GM21390 (cell line): ENCODE results near the gene SART3.
"Not testable (repeated sequence)": the region's sequence is repeated elsewhere in the genome, so short reads cannot be mapped to it uniquely, and the experiment has no call there.

ENCODE experiments used
- ATAC-seq: cut with Tn5 transposase; IDR thresholded peaks from one replicate; pipeline ENCODE4 v1.9.1; 2021; ENCODE audit not compliant: unreplicated experiment

Gene SART3

DNA sequence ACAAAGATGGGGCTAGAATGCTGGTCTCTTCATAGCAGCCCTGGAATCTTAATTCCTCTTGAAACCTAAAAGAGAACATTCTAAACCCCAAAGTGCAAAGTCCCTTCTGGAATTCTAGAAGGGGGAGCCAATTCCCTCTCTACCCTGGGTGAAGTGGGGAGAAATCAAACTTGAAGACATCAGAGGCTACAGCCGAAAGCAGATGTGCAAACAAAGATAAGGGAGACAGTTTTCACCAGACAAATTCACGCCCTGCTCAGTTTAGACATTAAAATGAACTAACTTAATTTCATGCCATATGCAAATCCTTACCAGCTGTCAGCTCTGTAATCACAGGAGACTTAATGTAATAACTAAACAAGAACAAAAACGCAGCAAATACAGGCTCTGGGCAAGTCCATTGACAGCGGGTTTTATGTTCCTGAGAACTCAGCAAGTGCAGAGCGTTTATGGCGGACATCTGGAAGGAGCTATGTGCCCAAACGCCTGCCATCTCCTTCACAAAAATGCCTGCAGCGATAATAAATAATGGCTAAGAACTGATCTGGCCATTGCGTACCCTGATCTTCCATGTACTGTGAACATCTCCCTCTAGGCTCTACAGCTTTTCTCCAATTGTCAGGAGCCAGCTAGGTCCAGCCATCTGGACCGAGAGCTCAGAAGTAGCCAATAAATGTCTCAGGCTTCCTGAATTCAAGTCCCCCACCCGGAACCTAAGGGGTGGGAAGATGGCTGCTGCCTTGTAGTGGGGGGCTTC, 65.0 kb downstream of the SART3 start:
- ATAC-seq = no peak

DNA sequence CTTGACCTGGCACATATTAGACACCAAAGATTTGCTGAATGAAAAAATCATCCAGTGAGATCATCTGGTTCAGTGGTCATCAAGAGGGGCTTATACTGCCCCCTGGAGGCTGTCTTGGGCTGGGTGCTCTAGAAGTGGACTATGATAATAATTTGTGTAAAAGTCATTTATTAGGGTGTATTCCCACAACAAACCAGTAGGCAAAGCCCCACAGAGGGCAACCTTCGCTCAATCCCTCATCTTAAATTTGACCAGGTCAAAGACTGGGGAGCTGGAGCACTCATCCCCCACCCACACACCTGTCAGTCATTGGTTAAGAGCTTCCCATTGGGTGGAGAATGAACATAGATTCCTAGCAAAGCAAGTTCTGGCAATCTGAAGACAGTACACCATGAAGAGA, 65.9 kb downstream of the SART3 start:
- no peak for ATAC-seq

DNA sequence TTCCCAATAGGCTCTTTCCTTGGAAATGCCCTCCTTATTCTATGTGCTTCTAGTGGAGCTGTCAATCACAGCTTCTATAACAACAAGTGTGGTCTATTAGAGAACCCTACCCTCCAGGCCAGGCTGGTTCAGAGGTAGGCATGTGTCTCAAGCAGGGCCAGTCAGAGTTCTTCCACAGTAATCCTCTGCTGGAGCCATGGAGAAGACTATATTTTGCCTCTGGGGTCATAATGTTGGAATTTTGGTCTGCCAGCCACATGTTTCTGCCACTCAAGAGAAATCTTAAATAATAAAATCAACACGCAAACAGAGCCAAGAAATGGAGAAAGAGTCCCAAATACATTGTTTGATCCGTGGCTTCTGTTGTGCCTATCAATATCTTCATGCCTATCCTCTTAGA, 69.7 kb downstream of the SART3 start:
- no peak for ATAC-seq

DNA sequence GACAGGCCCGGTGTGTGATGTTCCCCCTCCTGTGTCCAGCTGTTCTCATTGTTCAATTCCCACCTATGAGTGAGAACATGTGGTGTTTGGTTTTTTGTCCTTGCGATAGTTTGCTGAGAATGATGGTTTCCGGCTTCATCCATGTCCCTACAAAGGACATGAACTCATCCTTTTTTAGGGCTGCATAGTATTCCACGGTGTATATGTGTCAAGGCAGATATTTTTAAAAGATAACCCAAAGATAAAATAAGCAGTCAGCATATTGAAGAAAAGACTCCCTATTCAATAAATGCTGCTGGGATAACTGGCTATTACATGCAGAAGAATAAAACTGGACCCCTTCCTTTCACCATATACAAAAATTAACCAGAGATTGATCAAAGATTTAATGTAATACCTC, 73.9 kb downstream of the SART3 start:
- not testable (repeated sequence) for ATAC-seq

DNA sequence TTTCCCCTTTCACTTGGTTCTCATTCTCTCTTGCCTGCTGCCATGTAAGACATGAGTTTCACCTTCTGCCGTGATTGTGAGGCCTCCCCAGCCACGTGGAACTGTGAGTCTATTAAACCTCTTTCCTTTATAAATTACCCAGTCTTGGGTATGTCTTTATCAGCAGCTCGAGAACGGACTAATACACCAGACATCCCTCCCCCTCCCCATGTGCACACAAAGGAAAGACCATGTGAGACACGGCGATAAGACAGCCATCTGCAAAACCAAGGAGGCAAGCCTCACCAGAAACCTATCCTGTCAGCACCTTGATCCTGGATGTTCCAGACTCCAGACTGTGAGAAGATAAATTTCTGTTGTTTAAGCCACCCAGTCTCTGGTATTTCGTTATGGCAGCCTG, 75.6 kb downstream of the SART3 start:
- ATAC-seq = not testable (repeated sequence)

DNA sequence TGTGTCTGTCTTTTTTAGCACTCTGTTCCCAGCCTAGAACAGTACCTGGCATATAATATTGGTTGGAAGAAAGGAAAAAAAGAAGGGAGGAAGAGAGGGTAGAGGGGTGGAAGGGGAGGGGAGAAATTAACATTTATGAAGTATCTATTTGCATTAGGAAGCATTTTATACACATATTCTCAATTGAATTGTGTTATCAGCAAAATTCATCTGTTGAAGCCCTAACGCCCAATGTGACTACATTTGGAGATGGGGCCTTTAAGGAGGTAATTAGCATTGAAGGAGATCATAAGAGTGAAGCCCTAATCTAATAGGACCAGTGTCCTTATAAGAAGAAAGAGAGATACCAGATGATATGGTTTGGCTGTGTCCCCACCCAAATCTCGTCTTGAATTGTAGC, 76.1 kb downstream of the SART3 start:
- no peak for ATAC-seq

DNA sequence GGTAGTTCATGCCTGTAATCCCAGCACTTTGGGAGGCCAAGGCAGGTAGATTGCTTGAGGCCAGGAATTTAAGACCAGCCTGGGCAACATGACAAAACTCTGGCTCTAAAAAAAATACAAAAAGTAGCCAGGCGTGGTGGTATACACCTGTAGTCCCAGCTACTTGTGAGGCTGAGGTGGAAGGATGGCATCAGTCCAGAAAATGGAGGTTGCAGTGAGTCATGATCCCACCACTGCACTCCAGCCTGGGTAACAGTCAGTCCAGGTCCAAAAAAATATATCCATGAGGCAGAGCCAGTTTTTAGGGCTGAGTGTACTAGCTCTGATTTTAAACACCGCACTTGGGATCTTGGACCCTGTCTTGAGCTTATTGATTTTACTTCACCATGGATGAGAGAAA, 76.5 kb downstream of the SART3 start:
- no peak for ATAC-seq

DNA sequence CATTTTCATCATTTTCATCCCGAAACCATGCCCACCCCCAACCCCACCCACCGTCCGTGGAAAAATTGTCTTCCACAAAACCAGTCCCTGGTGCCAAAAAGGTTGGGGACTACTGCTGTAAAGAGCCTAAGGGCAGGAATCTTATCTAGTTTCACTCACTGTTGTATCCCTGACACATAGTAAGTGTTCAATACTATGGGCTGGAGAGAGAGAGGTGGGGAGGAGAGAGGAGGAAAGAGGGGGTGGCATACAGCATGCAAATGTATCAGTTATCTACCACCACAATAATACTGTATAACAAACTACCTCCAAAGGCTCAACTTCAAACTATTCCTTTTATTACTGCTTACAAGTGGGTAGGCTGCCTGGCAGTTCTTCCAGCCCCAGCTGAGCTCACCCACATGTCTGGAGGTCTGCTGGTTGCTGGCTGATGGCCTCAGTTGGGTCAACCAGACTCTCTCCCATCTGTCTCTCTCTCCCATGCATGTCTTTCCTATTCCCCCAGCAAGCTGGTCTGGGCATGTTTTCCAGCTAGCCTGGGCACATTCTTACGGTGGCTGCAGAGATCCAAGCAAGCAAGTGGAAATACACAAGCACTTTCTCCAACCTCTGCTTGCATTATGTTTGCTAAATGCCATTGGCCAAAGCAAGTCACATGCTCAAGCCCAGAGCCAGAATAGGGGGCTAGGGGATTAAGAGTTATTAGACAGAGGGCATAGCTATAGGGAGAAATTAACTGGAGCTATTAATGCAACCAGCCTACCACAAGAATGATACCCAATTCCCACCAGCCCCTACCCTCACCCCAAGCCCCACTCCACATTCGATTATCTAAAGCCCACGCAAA, 77.5 kb downstream of the SART3 start:
- no peak for ATAC-seq

DNA sequence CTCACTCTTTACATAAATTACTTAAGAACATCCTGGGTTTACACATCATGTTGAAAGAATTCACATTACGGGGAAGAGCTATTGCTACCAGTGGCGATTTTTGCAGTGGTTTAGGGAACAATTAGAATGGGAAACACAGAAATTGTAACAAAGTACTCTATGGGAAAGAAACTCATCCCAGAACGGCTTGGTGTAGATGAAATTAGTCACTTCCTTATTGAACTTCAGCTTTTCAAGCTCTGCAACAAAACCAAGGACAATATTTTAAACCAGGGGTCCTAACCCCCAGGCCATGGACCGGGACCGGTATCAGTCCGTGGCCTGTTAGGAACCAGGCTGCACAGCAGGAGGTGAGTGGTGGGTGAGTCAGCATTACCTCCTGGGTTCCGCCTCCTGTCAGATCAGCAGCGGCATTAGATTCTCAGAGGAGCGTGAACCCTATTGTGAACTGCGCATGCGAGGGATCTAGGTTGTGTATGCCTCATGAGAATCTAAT, 78.2 kb downstream of the SART3 start:
- no peak for ATAC-seq

DNA sequence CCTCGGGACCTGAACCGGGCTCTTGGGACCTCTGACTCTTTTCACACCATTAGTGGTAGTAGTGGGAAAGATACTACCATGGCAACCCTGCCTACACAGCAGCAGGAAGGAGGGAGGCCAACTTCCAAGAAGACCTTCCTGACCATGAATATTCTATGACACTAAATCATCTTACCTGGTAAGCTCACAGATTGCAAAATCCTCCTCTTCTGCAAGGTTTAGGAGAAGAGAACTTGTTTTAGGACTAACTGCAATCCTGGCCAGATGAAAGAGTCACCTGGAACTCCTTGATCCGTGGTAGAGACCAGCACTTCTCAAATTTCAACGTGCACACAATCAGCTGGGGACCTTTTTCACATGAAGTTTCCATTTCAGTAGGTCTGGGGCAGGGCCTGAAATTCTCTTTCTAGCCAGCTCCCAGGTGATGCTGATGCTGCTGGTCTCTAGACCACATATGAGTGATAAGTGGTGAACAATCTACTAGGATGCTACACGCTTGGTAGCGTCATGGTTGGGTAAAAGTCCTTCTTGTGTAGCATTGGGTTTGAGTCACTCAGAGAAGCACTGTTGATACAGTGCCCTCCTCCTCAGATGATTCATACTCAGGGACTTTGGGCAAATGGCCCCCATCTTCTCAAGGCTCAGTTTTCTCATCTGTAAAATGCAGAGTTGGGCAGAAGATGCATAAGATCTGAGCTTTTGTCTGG, 81.5 kb downstream of the SART3 start:
- no peak for ATAC-seq

DNA sequence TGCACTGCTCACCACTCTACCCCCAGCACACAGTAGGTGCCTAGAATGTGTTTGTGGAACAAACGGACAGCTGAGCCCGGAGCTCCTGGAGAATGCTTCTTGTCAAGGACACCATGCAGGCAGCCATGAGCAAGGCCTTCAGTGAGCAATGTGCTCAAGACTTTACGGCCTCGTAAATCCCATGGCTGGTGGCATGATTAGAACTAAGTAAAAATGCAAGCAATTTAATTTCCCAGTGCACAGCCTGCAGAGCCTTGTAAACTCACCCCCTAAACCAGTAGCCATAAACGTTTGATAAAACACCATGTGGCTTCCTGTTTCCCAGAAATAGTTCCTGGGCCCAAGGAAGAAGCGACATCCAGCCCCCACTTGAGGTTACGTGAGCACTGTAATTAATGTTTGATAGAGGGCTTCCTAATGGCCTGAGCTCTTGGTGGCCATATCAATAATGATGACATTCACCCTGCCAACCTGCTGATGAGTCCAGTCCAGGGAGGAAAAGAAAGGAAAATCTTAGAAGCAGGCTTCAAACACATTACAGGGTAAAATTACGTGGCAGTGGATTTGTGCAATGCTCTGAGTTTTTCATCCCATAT, 82.3 kb downstream of the SART3 start:
- ATAC-seq = no peak

DNA sequence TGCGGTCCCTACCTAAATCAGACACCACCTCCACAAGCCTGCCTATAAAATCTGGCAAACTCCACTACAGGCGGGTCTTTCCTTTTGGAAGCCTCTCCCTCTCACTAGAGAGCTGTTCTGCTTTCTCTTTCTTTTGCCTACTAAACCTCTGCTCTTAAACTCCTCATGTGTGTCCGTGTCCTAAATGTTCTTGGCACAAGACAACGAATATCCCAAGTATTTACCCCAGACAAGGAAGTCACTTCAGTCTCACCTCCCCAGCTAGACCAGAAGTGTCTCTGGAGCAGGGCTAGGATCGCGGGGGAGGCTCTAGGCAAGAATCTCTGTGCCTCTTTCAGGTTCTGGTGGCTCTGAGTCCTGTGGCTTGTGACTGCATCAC, 83.1 kb downstream of the SART3 start:
- no peak for ATAC-seq

DNA sequence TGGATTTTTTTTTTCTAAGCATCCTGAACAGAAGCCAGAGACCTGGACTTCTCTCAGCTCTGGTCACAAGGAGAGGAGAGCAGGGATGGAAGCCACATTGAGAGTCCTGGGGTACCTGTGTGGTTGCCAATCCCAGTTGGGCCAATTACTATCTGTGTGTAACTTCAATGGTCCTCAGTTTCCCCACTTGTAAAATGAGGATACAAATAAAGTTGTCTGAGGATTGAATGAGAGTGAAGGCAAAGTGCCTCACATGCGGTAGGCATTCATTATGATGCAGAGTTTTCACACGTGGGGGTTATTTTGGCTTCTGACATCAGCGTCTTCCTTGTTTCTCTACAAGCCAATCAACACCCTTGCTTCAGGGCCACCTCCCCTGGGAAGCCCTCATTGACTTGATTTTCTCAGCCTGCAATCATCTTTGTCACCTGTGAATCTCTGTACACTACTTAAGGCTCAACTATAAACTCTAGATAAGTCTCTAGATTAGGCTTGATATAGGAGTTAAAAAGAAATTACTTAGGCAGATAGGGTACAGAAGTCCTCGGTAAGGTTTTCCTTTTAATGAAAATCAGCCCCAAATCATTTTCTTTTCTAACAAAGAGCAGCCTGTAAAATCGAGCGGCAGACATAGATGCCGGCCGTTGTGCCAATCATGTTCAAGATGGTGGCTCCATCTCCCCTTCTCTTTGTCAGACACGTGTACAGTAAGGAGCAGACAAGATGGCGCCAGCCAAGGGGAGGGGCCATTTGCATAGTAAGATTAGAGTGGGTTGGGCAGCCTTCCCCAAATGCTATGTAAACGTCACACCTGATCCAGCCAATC, 83.7 kb downstream of the SART3 start:
- ATAC-seq = no peak

DNA sequence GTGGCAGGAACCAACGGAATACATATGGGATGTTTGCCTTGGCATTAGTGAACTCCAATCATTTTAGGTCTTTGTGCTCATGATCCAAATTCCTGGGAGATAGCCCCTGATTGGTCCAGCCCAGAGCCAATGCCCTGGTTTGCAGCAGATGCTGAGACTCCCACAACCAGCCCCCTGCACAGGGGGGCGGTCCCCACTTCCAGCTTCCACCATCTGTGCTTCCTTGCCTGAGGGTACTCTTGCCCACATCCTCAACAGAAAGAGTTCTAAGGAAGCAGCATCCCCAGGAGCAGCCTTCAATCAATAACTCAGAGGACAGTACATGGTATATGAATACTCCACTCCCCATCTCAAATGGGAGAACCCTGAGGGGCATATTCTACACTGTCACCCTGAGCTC, 85.6 kb downstream of the SART3 start:
- no peak for ATAC-seq

DNA sequence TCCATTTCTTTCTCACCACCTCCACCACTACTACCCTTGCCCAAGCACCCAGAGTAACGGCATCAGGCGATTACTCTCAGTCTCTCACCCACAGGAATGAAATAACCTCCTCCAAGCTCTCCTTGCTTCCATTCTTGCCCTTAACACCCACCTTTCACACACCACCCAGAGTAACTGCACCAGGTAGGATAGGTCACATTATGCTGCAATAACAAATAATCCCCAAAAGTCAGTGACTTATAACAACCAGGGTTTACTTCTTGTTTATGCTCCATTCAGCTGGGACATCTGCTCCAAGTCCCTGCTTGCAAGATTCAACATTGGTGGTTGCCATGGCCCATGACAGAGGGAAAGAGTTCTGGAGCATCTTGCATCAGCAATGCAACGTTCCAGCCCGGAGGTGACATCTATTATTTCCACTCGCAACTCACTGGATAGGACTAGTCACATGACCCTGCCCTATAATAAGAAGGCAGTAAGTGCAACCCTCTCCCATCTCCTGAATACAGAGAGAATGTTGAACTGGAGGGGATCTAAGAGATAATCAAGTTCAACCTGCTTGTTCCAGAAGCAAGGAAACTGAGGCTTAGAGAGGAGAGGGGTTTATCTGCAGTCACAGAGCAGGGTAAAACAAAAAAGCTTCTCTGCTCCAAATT, 87.4 kb downstream of the SART3 start:
- ATAC-seq = no peak
